Measurements from ENCODE around the gene JAZF1.
A peak's percentile ranks its signal among the peaks of the same experiment; 100 is the strongest.
"Not testable (repeated sequence)": the region's sequence is repeated elsewhere in the genome, so short reads cannot be mapped to it uniquely, and the experiment has no call there.

JAZF1 gene

GRCh38 chr7:27899601-27900000, 281.0 kb downstream of the JAZF1 start:
- DNase-seq: peak in 1 of 5 donors; percentile 34

GRCh38 chr7:27897441-27897847, 283.2 kb downstream of the JAZF1 start:
- DNase-seq: no peak

- DNase-seq: no peak
Measured at GRCh38 chr7:27897001-27897400, 283.6 kb downstream of the JAZF1 start.

- DNase-seq: no peak
Measured at GRCh38 chr7:27895551-27895950, 285.0 kb downstream of the JAZF1 start.

GRCh38 chr7:27890205-27890849, 290.3 kb downstream of the JAZF1 start:
- peak in 1 of 5 donors; percentile 45 for DNase-seq

- no peak for DNase-seq
Measured at GRCh38 chr7:27889800-27890199, 290.8 kb downstream of the JAZF1 start.

- no peak for DNase-seq
Measured at GRCh38 chr7:27888736-27889135, 291.9 kb downstream of the JAZF1 start.

GRCh38 chr7:27886710-27887109, 293.9 kb downstream of the JAZF1 start:
- DNase-seq: not testable (repeated sequence)

- no peak for DNase-seq
Measured at GRCh38 chr7:27885652-27886051, 294.9 kb downstream of the JAZF1 start.

GRCh38 chr7:27883696-27884095, 296.9 kb downstream of the JAZF1 start:
- DNase-seq: no peak

- DNase-seq: no peak
Measured at GRCh38 chr7:27876756-27877155, 303.8 kb downstream of the JAZF1 start.

- DNase-seq: no peak
Measured at GRCh38 chr7:27875832-27876231, 304.8 kb downstream of the JAZF1 start.

GRCh38 chr7:27875061-27875460, 305.5 kb downstream of the JAZF1 start:
- no peak for DNase-seq

GRCh38 chr7:27873981-27874957, 306.3 kb downstream of the JAZF1 start:
- DNase-seq: no peak

GRCh38 chr7:27872356-27873275, 308.0 kb downstream of the JAZF1 start:
- DNase-seq: no peak

- DNase-seq: no peak
Measured at GRCh38 chr7:27871866-27872265, 308.7 kb downstream of the JAZF1 start.

GRCh38 chr7:27871086-27871485, 309.5 kb downstream of the JAZF1 start:
- DNase-seq: no peak

- DNase-seq: no peak
Measured at GRCh38 chr7:27870595-27870994, 310.0 kb downstream of the JAZF1 start.

GRCh38 chr7:27869056-27869455, 311.5 kb downstream of the JAZF1 start:
- DNase-seq: no peak

- no peak for DNase-seq
Measured at GRCh38 chr7:27868131-27868550, 312.5 kb downstream of the JAZF1 start.

- DNase-seq: no peak
Measured at GRCh38 chr7:27866828-27867672, 313.5 kb downstream of the JAZF1 start.

- no peak for DNase-seq
Measured at GRCh38 chr7:27866256-27866655, 314.3 kb downstream of the JAZF1 start.

Measured in T-helper 1 cell (primary cell).